WTC11 (cell line): ENCODE results near the gene PIEZO1. TPM values are rescaled to one million over a fixed set of nuclear protein-coding genes. Genes with fewer than 3 reads are reported as not detected.

Source experiments
- ATAC-seq: fragments of 200-7000 bp; cut with Tn5 transposase; 2 replicates; pipeline ENCODE4 v1.10.0; 2021; ENCODE audit warnings: mild to moderate bottlenecking, moderate library complexity
- CTCF ChIA-PET: fragments of 300-600 bp; sonication (Branson Sonifier 250); formaldehyde crosslinking; loops from one replicate; lab custom pipeline; 2021; ENCODE audit warnings: antibody characterized with exemption; lab: Charles Lee
- POLR2A ChIA-PET: fragments of 350-600 bp; sonication (Branson Sonifier 250); formaldehyde crosslinking; loops from one replicate; lab custom pipeline; 2021; ENCODE audit warnings: antibody characterized with exemption; lab: Charles Lee
- DNase-seq: peaks from one replicate; pipeline ENCODE4 v3.0.0; 2021; ENCODE audit warnings: low spot score
- H3K27ac Mint-ChIP-seq: 2 replicates; pipeline ENCODE4 v1.8.0; 2021; ENCODE audit warnings: mixed read lengths
- H3K27me3 Mint-ChIP-seq: 2 replicates; pipeline ENCODE4 v1.8.0; 2021; ENCODE audit warnings: low read depth, mild to moderate bottlenecking, moderate library complexity, mixed read lengths
- H3K36me3 Mint-ChIP-seq: 2 replicates; pipeline ENCODE4 v1.8.0; 2021; ENCODE audit warnings: mixed read lengths
- H3K4me1 Mint-ChIP-seq: 2 replicates; pipeline ENCODE4 v1.8.0; 2022; ENCODE audit warnings: mixed read lengths
- H3K4me3 Mint-ChIP-seq: 2 replicates; pipeline ENCODE4 v1.8.0; 2021; ENCODE audit warnings: mild to moderate bottlenecking, moderate library complexity, mixed read lengths
- H3K9me3 Mint-ChIP-seq: 2 replicates; pipeline ENCODE4 v1.8.0; 2021; ENCODE audit warnings: mixed read lengths
- AFF4 ChIP-seq: sonication (generic); formaldehyde crosslinking; IDR thresholded peaks from 2 replicates; pipeline ENCODE4 v1.8.1; 2023; ENCODE audit warnings: mild to moderate bottlenecking, missing genetic modification reagents, borderline replicate concordance
- ATF3 ChIP-seq: sonication (generic); formaldehyde crosslinking; conservative IDR thresholded peaks from 2 replicates; pipeline ENCODE4 v1.8.1; 2022; ENCODE audit warnings: mild to moderate bottlenecking, missing genetic modification reagents
- ATF6 ChIP-seq: sonication (generic); formaldehyde crosslinking; IDR thresholded peaks from 2 replicates; pipeline ENCODE4 v1.8.1; 2023; ENCODE audit warnings: mild to moderate bottlenecking, missing genetic modification reagents
- CREB1 ChIP-seq: sonication (generic); formaldehyde crosslinking; IDR thresholded peaks from 2 replicates; pipeline ENCODE4 v1.8.0; 2023; ENCODE audit warnings: mild to moderate bottlenecking, missing genetic modification reagents
- CTCF ChIP-seq: fragments of 200-600 bp; IDR thresholded peaks from 2 replicates; pipeline ENCODE4 v1.8.0; 2022; ENCODE audit warnings: antibody characterized with exemption
- E2F1 ChIP-seq: sonication (generic); formaldehyde crosslinking; IDR thresholded peaks from 2 replicates; pipeline ENCODE4 v1.8.0; 2022; ENCODE audit warnings: mild to moderate bottlenecking, missing genetic modification reagents
- EMX1 ChIP-seq: fragments of 250-450 bp; sonication (Bioruptor Pico); IDR thresholded peaks from 2 replicates; pipeline ENCODE4 v1.8.0; 2021; ENCODE audit warnings: mild to moderate bottlenecking
- ERG ChIP-seq: fragments of 250-450 bp; sonication (Bioruptor Pico); IDR thresholded peaks from 2 replicates; pipeline ENCODE4 v1.8.0; 2021; ENCODE audit warnings: mild to moderate bottlenecking
- ESRRA ChIP-seq: sonication (generic); formaldehyde crosslinking; IDR thresholded peaks from 2 replicates; pipeline ENCODE4 v1.8.1; 2022; ENCODE audit warnings: mild to moderate bottlenecking, missing genetic modification reagents, borderline replicate concordance
- ETV6 ChIP-seq: sonication (generic); formaldehyde crosslinking; IDR thresholded peaks from 2 replicates; pipeline ENCODE4 v1.8.1; 2022; ENCODE audit warnings: mild to moderate bottlenecking, missing genetic modification reagents
- FOXK1 ChIP-seq: sonication (generic); formaldehyde crosslinking; IDR thresholded peaks from 2 replicates; pipeline ENCODE4 v1.8.0; 2022; ENCODE audit warnings: mild to moderate bottlenecking, moderate library complexity, missing genetic modification reagents
- RORB ChIP-seq: fragments of 250-450 bp; sonication (Bioruptor Pico); IDR thresholded peaks from 2 replicates; pipeline ENCODE4 v1.9.0; 2021; ENCODE audit warnings: mild to moderate bottlenecking
- SMAD3 ChIP-seq: sonication (generic); formaldehyde crosslinking; IDR thresholded peaks from 2 replicates; pipeline ENCODE4 v1.8.0; 2022; ENCODE audit warnings: missing genetic modification reagents, mild to moderate bottlenecking, borderline replicate concordance
- TCF7 ChIP-seq: sonication (generic); formaldehyde crosslinking; IDR thresholded peaks from 2 replicates; pipeline ENCODE4 v1.8.0; 2022; ENCODE audit warnings: mild to moderate bottlenecking, low read depth, missing genetic modification reagents, moderate library complexity
- USF1 ChIP-seq: sonication (generic); formaldehyde crosslinking; IDR thresholded peaks from 2 replicates; pipeline ENCODE4 v1.8.0; 2022; ENCODE audit warnings: mild to moderate bottlenecking, missing genetic modification reagents
- ZNF263 ChIP-seq: sonication (generic); formaldehyde crosslinking; IDR thresholded peaks from 2 replicates; pipeline ENCODE4 v1.8.1; 2022; ENCODE audit warnings: low read depth, mild to moderate bottlenecking, moderate library complexity, missing genetic modification reagents
- ZNF512 ChIP-seq: sonication (generic); formaldehyde crosslinking; IDR thresholded peaks from 2 replicates; pipeline ENCODE4 v1.8.1; 2022; ENCODE audit warnings: missing genetic modification reagents, borderline replicate concordance
- total RNA-seq: library from RNA; stranded (reverse); gene quantifications from 3 replicates; pipeline ENCODE4 v1.2.3, GENCODE V29; 2021

The PIEZO1 gene
- total RNA-seq, 1 experiment from 2014 or later: 71.3 TPM

- Mint-ChIP-seq H3K9me3 (no peaks in the 10 kb centered on the region), H3K4me1 (peaks cover 16% of the 10 kb centered on the region), H3K36me3 (no peaks in the 10 kb centered on the region), H3K27me3 (no peaks in the 10 kb centered on the region), H3K4me3 (no peak overlapping the region), H3K27ac (no peak overlapping the region)
- no peak for TF ChIP-seq TCF7 (CRISPR knock-in tag)
- TF ChIP-seq ESRRA (CRISPR knock-in tag): no peak
- TF ChIP-seq EMX1 (CRISPR knock-in tag): no peak
- TF ChIP-seq ZNF512 (CRISPR knock-in tag): no peak
- TF ChIP-seq RORB (CRISPR knock-in tag): no peak
- no peak for TF ChIP-seq ZNF263 (CRISPR knock-in tag)
- no peak for TF ChIP-seq ATF3 (CRISPR knock-in tag)
- TF ChIP-seq FOXK1: no peak
- no peak for TF ChIP-seq SMAD3
- no peak for TF ChIP-seq CTCF
- TF ChIP-seq AFF4 (CRISPR knock-in tag): no peak
- TF ChIP-seq CREB1: no peak
- TF ChIP-seq ERG: no peak
- no peak for TF ChIP-seq USF1 (CRISPR knock-in tag)
- TF ChIP-seq ETV6 (CRISPR knock-in tag): no peak
- no peak for TF ChIP-seq ATF6 (CRISPR knock-in tag)
- no peak for TF ChIP-seq E2F1 (CRISPR knock-in tag)
- POLR2A ChIA-PET: no interaction called here
- DNase-seq (no peak), ATAC-seq (no peak)
- CTCF ChIA-PET: interaction anchor here (1.7 to 2.3 kb wide), 2 partner anchors 13 kb away, joined by 6 to 15 read pairs; no protein-coding TSS in a partner anchor
These were observed 34.2 kb downstream of the PIEZO1 start for GRCh38 chr16:88750854-88751253.
